Stimulated activated CD8-positive, alpha-beta memory T cell treated with anti-CD3 and anti-CD28 coated beads, Interleukin-15, amount 100 ng/mL, for 48 hours (primary cell): Measurements from ENCODE around the gene RELT.

Experiments
- DNase-seq, 2 donors: peaks; one replicate each; pipeline ENCODE4 v3.0.0-alpha.2; 2020; ENCODE audit warnings: low read depth in 2 of 2

RELT gene

DNA sequence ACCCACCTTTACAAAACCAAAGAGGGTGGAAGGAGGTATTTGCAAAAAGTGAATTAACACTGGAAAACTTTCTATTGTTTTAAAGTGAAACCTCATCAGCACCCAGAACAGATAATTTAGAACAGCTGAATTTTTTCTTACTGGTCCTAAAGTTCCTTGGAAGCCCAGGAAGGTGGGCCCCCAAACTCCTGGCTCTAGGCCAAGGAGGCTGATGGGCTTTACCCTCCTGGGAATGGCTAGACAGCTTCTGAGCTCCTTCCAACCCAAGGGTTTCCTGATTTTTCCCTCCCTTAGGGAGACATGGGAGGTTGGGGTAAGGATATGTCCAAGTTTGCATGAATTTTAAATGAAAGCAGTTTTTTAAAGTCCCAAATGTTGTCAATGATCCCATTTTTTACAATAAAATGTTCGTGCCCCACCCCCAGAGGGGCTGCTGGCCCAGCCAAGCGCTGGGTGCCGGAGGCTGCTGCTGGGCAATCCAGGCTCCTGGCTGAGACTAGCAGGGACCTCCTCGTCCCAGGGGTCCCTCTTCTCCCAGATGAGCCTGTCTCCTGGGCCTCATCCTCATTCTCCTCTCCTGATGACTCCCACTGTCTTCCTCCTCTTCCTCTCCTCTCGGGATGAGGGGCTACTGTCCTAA lies 28.4 kb downstream of the RELT start:
- no peak for DNase-seq

GRCh38 chr11:73405146-73405510 lies 28.9 kb downstream of the RELT start:
- DNase-seq = no peak

- DNase-seq = no peak
These were observed 29.9 kb downstream of the RELT start for GRCh38 chr11:73406131-73406530.

DNA sequence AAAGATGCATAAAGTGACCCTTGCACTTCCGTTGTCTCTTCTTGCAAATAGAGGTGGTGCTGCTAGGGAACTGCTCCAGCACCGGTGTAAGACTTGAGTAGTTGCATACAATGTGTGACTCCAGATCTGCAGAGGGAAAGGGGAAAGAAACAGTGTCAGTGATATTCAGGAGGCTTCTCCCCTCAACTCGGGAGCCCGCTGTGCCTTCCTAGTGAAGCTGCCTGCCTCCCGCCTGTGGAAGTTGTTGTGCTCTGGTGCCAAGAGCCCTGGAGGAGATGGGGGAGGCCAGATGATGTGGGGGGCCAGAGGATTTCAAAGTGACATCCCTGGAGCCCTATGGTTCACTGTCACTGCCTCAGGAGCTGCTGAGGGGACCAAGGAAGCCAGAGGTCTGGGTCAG lies 30.4 kb downstream of the RELT start:
- no peak for DNase-seq

DNA sequence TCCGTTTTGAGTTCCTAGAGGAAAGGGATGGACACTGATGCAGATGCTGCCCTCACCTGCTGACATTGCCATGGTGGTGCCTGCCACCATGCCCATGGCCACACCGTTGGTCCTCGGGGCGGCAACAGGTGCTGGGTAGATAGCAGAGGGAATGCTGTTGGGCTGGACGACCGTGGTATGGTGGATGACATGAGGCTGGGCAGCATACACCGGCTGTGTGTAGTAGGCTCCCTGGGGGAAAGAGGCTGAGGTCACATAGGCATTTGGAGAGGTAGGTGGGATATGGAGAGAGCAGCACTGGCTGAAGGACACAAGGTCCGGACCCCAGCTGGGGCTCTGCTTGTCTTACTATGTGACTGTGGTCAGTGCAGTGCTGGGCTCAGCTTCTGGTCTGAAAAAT lies 33.2 kb downstream of the RELT start:
- DNase-seq = no peak

DNA sequence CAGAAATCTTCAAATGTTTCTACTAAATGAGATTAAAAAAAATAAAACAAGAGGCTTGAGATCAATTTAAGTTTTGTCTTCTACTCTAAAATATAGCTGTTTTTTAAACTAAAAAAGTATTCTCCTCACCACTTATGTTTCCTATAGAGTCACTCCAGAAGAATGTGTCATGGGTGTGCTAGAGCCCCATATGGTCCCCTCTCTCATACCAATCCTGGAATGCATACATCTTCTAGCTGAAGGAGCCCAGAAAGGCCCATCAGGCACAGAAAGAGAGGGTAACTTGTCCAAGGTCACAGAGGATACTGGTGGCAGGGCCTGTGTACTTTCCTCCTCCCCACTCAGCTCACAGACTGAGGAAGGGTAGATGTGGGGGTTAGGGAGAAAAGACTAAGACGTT lies 34.4 kb downstream of the RELT start:
- DNase-seq = no peak

DNA sequence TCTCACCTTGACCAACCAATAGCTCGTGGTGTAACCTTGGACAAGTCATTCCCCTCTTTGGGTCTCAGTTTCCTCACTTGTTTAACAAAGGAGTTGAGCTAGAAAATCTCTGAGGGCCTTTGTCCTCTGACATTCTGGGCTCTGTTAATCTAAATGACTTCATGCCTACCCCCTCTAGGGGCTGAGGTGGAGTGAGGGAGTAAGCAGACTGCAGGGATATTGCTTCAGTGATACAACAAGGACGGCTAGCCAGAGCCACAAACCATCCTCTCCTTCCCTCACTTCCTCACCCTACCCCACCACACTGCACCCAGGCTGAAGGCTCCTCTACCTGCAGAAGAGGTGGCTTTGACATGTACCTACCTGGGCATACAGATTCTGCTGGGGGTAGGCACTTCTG lies 34.8 kb downstream of the RELT start:
- no peak for DNase-seq

DNA sequence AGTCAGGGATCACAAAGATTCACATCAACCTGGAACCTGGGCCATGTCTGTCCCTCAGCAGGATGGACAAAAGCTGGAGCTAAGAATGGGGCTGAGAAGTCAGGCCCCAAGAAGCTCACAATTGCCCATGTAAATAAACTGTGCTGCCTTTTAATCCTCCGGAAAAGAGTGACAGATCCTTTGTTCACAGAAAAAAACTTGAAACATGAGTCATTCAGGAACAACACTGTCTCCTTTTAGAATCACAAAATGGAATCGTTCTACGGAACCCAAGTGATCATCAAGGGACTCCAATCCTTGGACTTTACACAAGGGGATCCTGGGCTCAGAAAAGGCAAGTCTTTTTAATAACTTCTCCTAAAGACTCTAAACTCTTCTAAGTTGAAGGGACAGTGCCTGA lies 36.1 kb downstream of the RELT start:
- DNase-seq = no peak

DNA sequence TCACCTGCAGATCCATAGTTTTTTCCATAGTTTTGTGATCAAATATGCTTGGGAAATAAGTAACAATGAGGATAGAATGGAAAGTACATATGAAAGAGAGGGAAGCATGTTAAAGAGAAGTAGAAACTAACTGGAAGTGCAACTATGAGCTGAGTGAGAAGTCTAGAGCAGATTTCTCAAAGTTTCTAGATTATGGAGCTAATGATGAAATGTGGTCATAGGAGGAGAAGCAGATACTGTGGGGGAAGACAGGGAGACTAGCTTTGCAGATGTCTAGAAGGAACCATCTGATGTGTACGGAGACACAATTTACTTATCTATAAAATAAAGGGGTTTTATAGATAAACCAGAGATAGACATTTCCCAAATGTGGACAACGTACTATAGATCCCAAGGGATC lies 37.1 kb downstream of the RELT start:
- no peak for DNase-seq

- no peak for DNase-seq
These were observed 38.9 kb downstream of the RELT start for GRCh38 chr11:73414977-73415651.

GRCh38 chr11:73415854-73416615 lies 39.8 kb downstream of the RELT start:
- DNase-seq = no peak

DNA sequence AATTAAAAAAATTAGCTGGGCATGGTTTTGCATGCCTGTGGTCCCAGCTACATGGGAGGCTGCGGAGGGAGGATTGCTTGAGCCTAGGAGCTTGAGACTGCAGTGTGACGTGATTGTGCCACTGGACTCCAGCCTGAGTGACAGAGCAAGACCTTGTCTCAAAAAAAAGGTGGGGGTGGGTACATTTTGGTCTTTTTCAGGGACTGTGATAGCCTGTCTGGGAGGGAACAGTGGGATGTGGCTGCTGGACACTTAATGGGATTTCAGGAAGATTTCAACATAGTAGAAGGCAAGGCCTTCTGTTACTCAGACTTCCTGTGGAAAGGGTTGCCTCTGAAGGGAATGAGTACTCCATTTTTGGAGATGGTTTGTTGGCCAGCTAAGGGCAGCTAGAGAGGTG lies 40.6 kb downstream of the RELT start:
- no peak for DNase-seq

DNA sequence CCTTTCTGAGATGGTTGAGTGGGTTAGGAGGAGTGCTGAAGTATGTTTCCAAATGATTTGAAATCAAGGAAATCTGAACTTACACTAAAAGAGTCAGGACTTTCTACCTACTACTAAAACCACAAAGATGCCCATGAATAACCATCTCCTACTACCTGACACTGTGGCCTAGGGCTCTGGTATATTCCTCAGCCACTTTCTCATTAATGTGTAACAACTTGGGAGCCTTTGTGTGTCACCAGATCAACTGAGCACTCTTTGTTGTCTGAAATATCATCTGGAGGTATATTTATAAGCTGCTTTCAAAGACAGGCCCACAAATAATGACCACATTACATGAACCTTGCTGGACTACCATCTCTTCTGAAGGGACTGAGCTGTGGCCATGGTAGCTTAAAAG lies 43.9 kb downstream of the RELT start:
- DNase-seq = no peak

DNA sequence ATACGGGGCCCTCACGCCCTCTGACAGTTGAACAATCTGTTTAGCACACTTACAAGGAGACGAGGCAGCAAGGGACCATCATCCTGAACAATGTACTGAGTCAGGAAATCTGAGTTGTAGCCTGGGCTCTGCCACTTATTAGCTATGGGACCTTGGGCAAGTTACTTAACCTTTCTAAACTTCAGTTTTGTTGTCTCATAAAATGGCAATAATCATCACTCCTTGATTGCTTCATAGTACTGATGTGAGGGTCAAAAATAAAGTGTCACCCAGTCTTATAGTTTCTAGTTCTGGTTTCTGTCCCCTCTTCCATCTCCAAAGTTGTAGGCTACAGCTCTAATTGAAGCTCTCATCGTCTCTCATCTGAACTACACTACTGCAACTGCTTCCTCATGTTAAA lies 46.7 kb downstream of the RELT start:
- no peak for DNase-seq

GRCh38 chr11:73423506-73423905 lies 47.3 kb downstream of the RELT start:
- no peak for DNase-seq

GRCh38 chr11:73425108-73425507 lies 48.9 kb downstream of the RELT start:
- DNase-seq = no peak

GRCh38 chr11:73426219-73426850 lies 50.1 kb downstream of the RELT start:
- DNase-seq = no peak

DNA sequence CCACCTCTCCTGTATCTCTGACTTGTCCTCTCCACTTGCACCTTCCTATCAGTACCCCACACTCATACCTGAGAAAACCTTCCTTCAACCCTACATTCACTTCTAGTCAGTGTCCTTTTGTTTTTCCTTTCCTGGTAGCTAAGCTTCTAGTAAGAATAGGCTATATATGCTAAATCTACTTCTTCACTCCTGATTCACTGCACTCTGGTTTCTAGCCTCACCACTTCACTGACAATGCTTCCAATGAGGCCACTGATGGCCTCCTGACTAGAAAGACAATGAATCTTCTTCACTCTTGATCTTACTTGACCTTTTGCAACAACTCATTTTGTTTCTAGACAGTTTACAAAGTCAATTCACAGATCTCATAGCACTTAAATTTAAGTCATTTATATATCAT lies 52.0 kb downstream of the RELT start:
- DNase-seq = no peak

DNA sequence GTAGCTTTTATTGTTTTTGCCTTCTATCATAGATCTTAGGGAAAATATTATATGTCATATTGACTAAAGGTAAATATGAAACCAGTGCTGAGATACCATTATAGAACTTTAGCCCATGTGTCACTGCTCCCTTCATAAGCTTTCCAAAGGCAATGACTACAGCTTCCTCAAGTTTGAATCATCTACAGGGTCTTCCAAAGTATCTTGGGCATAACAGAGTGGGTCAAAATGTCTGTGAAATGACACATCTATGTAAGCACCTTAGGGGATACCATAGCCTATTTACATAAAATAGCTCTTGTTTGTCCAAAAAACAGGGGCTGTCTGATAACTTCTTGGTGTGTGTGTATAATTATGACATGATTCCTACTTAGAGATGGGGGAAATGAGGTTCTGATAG lies 52.5 kb downstream of the RELT start:
- DNase-seq = no peak

- DNase-seq = no peak
These were observed 53.0 kb downstream of the RELT start for GRCh38 chr11:73429121-73429750.

- DNase-seq = no peak
These were observed 54.1 kb downstream of the RELT start for GRCh38 chr11:73430326-73430725.

DNA sequence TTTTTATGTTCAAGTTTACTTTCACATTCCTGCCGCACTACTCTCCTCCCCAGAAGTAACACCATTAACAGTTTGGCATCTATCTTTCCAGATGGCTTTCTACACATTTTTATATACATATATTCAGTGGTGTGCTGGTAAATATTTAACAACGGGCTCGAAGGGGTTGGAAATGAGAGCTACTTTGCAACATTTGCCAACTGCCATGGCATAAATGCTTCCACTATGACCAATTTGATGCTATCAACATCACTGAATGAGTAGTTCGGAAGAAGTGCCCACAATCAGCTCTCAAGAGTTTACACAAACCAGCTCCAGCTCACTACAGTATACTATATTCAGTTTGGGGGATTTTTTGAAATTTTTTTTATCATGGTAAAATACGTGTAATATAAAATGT lies 55.2 kb downstream of the RELT start:
- no peak for DNase-seq
